IPS-18c (cell line): ENCODE measurements around the gene FEN1.

ENCODE experiments used
- H3K4me3 ChIP-seq: 2 replicates; pipeline ENCODE4 v1.7.0; 2013; ENCODE audit warnings: low read depth, mild to moderate bottlenecking, low read length, moderate library complexity; ENCODE audit not compliant: insufficient read depth
- H3K9me3 ChIP-seq: one replicate; pipeline ENCODE4 v1.6.1; 2013; ENCODE audit warnings: mild to moderate bottlenecking, low read length, moderate library complexity; ENCODE audit not compliant: control insufficient read depth, insufficient read depth

FEN1 gene

GRCh38 chr11:61841636-61842527, 49.2 kb downstream of the FEN1 start:
- H3K9me3 ChIP-seq = no peaks in the 10 kb centered on the region
- H3K4me3 ChIP-seq = no peak overlapping the region

- H3K4me3 ChIP-seq = no peak overlapping the region
- no peaks in the 10 kb centered on the region for H3K9me3 ChIP-seq
Measured at GRCh38 chr11:61842528-61842820, 49.8 kb downstream of the FEN1 start.

- Histone ChIP-seq H3K9me3 (no peaks in the 10 kb centered on the region), H3K4me3 (no peak overlapping the region)
Measured at GRCh38 chr11:61844909-61845565, 52.3 kb downstream of the FEN1 start.

GRCh38 chr11:61846362-61847020, 53.8 kb downstream of the FEN1 start:
- Histone ChIP-seq H3K9me3 (no peaks in the 10 kb centered on the region), H3K4me3 (no peak overlapping the region)
